WTC11 (cell line): ENCODE data around the gene SEMA4F. TPM values are rescaled to one million over a fixed set of nuclear protein-coding genes. Genes with fewer than 3 reads are reported as not detected.
A peak's percentile ranks its signal among the peaks of the same experiment; 100 is the strongest.

Source experiments
- ATAC-seq: fragments of 200-7000 bp; cut with Tn5 transposase; 2 replicates; pipeline ENCODE4 v1.10.0; 2021; ENCODE audit warnings: mild to moderate bottlenecking, moderate library complexity
- CTCF ChIA-PET: fragments of 300-600 bp; sonication (Branson Sonifier 250); formaldehyde crosslinking; loops from one replicate; lab custom pipeline; 2021; ENCODE audit warnings: antibody characterized with exemption; lab: Charles Lee
- POLR2A ChIA-PET: fragments of 350-600 bp; sonication (Branson Sonifier 250); formaldehyde crosslinking; loops from one replicate; lab custom pipeline; 2021; ENCODE audit warnings: antibody characterized with exemption; lab: Charles Lee
- DNase-seq: peaks from one replicate; pipeline ENCODE4 v3.0.0; 2021; ENCODE audit warnings: low spot score
- H3K27ac Mint-ChIP-seq: 2 replicates; pipeline ENCODE4 v1.8.0; 2021; ENCODE audit warnings: mixed read lengths
- H3K27me3 Mint-ChIP-seq: 2 replicates; pipeline ENCODE4 v1.8.0; 2021; ENCODE audit warnings: low read depth, mild to moderate bottlenecking, moderate library complexity, mixed read lengths
- H3K36me3 Mint-ChIP-seq: 2 replicates; pipeline ENCODE4 v1.8.0; 2021; ENCODE audit warnings: mixed read lengths
- H3K4me1 Mint-ChIP-seq: 2 replicates; pipeline ENCODE4 v1.8.0; 2022; ENCODE audit warnings: mixed read lengths
- H3K4me3 Mint-ChIP-seq: 2 replicates; pipeline ENCODE4 v1.8.0; 2021; ENCODE audit warnings: mild to moderate bottlenecking, moderate library complexity, mixed read lengths
- H3K9me3 Mint-ChIP-seq: 2 replicates; pipeline ENCODE4 v1.8.0; 2021; ENCODE audit warnings: mixed read lengths
- ETV6 ChIP-seq: sonication (generic); formaldehyde crosslinking; IDR thresholded peaks from 2 replicates; pipeline ENCODE4 v1.8.1; 2022; ENCODE audit warnings: mild to moderate bottlenecking, missing genetic modification reagents
- FOXJ3 ChIP-seq: sonication (generic); formaldehyde crosslinking; IDR thresholded peaks from 2 replicates; pipeline ENCODE4 v1.9.0; 2021; ENCODE audit warnings: missing genetic modification reagents, mild to moderate bottlenecking, borderline replicate concordance
- GABPB1 ChIP-seq: sonication (generic); formaldehyde crosslinking; IDR thresholded peaks from 2 replicates; pipeline ENCODE4 v1.8.1; 2023; ENCODE audit warnings: mild to moderate bottlenecking, missing genetic modification reagents
- IRF2 ChIP-seq: sonication (generic); formaldehyde crosslinking; IDR thresholded peaks from 2 replicates; pipeline ENCODE4 v1.8.0; 2022; ENCODE audit warnings: low read depth, missing genetic modification reagents, borderline replicate concordance
- NFYB ChIP-seq: sonication (generic); formaldehyde crosslinking; conservative IDR thresholded peaks from 2 replicates; pipeline ENCODE4 v1.8.0; 2022; ENCODE audit warnings: low read depth, missing genetic modification reagents
- SP1 ChIP-seq: sonication (generic); formaldehyde crosslinking; conservative IDR thresholded peaks from 2 replicates; pipeline ENCODE4 v1.8.1; 2022; ENCODE audit warnings: missing genetic modification reagents
- TCF7 ChIP-seq: sonication (generic); formaldehyde crosslinking; IDR thresholded peaks from 2 replicates; pipeline ENCODE4 v1.8.0; 2022; ENCODE audit warnings: mild to moderate bottlenecking, low read depth, missing genetic modification reagents, moderate library complexity
- total RNA-seq: library from RNA; stranded (reverse); gene quantifications from 3 replicates; pipeline ENCODE4 v1.2.3, GENCODE V29; 2021
- TF ChIP-seq, protein P1 (sequence below): fragments of 250-450 bp; sonication (Bioruptor Pico); IDR thresholded peaks from 2 replicates; pipeline ENCODE4 v2.1.2; 2022; ENCODE audit warnings: mild to moderate bottlenecking, moderate library complexity
- TF ChIP-seq, protein P2 (sequence below): sonication (generic); formaldehyde crosslinking; conservative IDR thresholded peaks from 2 replicates; pipeline ENCODE4 v1.8.1; 2023; ENCODE audit warnings: mild to moderate bottlenecking, low read depth, missing genetic modification reagents, moderate library complexity
- TF ChIP-seq, protein P3 (sequence below): sonication (generic); formaldehyde crosslinking; IDR thresholded peaks from 2 replicates; pipeline ENCODE4 v1.8.1; 2023; ENCODE audit warnings: mild to moderate bottlenecking, missing genetic modification reagents, moderate library complexity
- TF ChIP-seq, protein P4 (sequence below): sonication (generic); formaldehyde crosslinking; IDR thresholded peaks from 2 replicates; pipeline ENCODE4 v1.8.0; 2023; ENCODE audit warnings: mild to moderate bottlenecking, missing genetic modification reagents
- TF ChIP-seq, protein P5 (sequence below): fragments of 250-450 bp; sonication (Bioruptor Pico); IDR thresholded peaks from 2 replicates; pipeline ENCODE4 v1.9.0; 2021; ENCODE audit warnings: mild to moderate bottlenecking
- TF ChIP-seq, protein P6 (sequence below): fragments of 250-450 bp; sonication (Bioruptor Pico); IDR thresholded peaks from 2 replicates; pipeline ENCODE4 v1.9.0; 2021; ENCODE audit warnings: mild to moderate bottlenecking, borderline replicate concordance

The SEMA4F gene
- total RNA-seq, 1 experiment from 2014 or later, result 5.7 TPM

DNA sequence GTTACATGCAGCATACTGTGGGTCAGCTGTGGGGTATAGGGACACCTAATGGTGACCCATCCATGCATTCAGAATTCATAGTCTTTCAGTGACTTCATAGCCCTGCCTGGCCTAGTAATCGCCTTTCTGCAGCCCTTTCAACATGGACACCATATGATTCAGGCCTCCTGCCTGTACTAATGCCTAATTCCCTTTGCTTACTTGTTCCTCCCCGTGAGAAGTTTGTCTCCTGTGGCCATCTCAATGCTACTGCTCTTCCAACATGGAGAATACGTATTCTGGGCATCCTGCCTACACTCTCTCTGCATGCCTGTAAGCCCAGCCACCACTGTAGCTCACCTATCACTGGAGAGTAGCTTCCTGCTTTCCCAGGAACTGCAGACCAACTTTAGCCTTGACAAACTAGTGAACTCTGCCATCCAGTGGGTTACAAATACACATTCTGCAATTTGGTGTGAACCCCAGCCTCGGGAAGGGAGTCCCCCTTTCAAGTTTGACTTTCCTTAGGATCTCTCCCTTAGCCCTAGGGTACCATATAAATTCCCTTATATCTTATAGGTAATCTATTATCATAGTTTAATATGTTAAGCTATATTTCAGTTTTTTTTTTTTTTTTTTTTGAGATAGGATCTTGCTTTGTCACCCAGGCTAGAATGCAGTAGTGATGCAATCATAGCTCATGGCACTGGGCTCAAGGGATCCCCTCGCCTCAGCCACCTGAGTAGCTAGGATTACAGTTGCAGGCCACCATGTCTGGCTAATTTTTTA lies 28.2 kb upstream of the SEMA4F start:
- Mint-ChIP-seq H3K27me3 (no peaks in the 10 kb centered on the region), H3K36me3 (no peaks in the 10 kb centered on the region), H3K4me3 (no peak overlapping the region), H3K27ac (no peak overlapping the region), H3K9me3 (no peaks in the 10 kb centered on the region), H3K4me1 (no peaks in the 10 kb centered on the region)
- POLR2A ChIA-PET, result no interaction called here
- ATAC-seq (peak; percentile 28; the same call in 1 of the 2 replicates), DNase-seq (no peak)
- CTCF ChIA-PET, result interaction anchor here (0.5 to 1.6 kb wide), 7 partner anchors 15 to 144 kb away, joined by 3 to 8 read pairs (median 4); partner anchors contain the start of genes CCDC142 and SEMA4F
- TF ChIP-seq ETV6, result no peak
- TF ChIP-seq, protein P1, sequence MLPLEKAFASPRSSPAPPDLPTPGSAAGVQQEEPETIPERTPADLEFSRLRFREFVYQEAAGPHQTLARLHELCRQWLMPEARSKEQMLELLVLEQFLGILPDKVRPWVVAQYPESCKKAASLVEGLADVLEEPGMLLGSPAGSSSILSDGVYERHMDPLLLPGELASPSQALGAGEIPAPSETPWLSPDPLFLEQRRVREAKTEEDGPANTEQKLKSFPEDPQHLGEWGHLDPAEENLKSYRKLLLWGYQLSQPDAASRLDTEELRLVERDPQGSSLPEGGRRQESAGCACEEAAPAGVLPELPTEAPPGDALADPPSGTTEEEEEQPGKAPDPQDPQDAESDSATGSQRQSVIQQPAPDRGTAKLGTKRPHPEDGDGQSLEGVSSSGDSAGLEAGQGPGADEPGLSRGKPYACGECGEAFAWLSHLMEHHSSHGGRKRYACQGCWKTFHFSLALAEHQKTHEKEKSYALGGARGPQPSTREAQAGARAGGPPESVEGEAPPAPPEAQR (CRISPR knock-in tag), result no peak
- TF ChIP-seq, protein P2, sequence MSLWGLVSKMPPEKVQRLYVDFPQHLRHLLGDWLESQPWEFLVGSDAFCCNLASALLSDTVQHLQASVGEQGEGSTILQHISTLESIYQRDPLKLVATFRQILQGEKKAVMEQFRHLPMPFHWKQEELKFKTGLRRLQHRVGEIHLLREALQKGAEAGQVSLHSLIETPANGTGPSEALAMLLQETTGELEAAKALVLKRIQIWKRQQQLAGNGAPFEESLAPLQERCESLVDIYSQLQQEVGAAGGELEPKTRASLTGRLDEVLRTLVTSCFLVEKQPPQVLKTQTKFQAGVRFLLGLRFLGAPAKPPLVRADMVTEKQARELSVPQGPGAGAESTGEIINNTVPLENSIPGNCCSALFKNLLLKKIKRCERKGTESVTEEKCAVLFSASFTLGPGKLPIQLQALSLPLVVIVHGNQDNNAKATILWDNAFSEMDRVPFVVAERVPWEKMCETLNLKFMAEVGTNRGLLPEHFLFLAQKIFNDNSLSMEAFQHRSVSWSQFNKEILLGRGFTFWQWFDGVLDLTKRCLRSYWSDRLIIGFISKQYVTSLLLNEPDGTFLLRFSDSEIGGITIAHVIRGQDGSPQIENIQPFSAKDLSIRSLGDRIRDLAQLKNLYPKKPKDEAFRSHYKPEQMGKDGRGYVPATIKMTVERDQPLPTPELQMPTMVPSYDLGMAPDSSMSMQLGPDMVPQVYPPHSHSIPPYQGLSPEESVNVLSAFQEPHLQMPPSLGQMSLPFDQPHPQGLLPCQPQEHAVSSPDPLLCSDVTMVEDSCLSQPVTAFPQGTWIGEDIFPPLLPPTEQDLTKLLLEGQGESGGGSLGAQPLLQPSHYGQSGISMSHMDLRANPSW (CRISPR knock-in tag), result no peak
- no peak for TF ChIP-seq GABPB1 (CRISPR knock-in tag)
- no peak for TF ChIP-seq FOXJ3 (CRISPR knock-in tag)
- TF ChIP-seq NFYB (CRISPR knock-in tag), result no peak
- TF ChIP-seq IRF2 (CRISPR knock-in tag), result no peak
- TF ChIP-seq, protein P3, sequence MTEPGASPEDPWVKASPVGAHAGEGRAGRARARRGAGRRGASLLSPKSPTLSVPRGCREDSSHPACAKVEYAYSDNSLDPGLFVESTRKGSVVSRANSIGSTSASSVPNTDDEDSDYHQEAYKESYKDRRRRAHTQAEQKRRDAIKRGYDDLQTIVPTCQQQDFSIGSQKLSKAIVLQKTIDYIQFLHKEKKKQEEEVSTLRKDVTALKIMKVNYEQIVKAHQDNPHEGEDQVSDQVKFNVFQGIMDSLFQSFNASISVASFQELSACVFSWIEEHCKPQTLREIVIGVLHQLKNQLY, result no peak
- no peak for TF ChIP-seq TCF7 (CRISPR knock-in tag)
- TF ChIP-seq SP1 (CRISPR knock-in tag), result no peak
- TF ChIP-seq, protein P4, sequence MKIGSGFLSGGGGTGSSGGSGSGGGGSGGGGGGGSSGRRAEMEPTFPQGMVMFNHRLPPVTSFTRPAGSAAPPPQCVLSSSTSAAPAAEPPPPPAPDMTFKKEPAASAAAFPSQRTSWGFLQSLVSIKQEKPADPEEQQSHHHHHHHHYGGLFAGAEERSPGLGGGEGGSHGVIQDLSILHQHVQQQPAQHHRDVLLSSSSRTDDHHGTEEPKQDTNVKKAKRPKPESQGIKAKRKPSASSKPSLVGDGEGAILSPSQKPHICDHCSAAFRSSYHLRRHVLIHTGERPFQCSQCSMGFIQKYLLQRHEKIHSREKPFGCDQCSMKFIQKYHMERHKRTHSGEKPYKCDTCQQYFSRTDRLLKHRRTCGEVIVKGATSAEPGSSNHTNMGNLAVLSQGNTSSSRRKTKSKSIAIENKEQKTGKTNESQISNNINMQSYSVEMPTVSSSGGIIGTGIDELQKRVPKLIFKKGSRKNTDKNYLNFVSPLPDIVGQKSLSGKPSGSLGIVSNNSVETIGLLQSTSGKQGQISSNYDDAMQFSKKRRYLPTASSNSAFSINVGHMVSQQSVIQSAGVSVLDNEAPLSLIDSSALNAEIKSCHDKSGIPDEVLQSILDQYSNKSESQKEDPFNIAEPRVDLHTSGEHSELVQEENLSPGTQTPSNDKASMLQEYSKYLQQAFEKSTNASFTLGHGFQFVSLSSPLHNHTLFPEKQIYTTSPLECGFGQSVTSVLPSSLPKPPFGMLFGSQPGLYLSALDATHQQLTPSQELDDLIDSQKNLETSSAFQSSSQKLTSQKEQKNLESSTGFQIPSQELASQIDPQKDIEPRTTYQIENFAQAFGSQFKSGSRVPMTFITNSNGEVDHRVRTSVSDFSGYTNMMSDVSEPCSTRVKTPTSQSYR (CRISPR knock-in tag), result no peak
- TF ChIP-seq, protein P5, sequence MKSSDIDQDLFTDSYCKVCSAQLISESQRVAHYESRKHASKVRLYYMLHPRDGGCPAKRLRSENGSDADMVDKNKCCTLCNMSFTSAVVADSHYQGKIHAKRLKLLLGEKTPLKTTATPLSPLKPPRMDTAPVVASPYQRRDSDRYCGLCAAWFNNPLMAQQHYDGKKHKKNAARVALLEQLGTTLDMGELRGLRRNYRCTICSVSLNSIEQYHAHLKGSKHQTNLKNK (CRISPR knock-in tag), result no peak
- TF ChIP-seq, protein P6, sequence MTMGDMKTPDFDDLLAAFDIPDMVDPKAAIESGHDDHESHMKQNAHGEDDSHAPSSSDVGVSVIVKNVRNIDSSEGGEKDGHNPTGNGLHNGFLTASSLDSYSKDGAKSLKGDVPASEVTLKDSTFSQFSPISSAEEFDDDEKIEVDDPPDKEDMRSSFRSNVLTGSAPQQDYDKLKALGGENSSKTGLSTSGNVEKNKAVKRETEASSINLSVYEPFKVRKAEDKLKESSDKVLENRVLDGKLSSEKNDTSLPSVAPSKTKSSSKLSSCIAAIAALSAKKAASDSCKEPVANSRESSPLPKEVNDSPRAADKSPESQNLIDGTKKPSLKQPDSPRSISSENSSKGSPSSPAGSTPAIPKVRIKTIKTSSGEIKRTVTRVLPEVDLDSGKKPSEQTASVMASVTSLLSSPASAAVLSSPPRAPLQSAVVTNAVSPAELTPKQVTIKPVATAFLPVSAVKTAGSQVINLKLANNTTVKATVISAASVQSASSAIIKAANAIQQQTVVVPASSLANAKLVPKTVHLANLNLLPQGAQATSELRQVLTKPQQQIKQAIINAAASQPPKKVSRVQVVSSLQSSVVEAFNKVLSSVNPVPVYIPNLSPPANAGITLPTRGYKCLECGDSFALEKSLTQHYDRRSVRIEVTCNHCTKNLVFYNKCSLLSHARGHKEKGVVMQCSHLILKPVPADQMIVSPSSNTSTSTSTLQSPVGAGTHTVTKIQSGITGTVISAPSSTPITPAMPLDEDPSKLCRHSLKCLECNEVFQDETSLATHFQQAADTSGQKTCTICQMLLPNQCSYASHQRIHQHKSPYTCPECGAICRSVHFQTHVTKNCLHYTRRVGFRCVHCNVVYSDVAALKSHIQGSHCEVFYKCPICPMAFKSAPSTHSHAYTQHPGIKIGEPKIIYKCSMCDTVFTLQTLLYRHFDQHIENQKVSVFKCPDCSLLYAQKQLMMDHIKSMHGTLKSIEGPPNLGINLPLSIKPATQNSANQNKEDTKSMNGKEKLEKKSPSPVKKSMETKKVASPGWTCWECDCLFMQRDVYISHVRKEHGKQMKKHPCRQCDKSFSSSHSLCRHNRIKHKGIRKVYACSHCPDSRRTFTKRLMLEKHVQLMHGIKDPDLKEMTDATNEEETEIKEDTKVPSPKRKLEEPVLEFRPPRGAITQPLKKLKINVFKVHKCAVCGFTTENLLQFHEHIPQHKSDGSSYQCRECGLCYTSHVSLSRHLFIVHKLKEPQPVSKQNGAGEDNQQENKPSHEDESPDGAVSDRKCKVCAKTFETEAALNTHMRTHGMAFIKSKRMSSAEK (CRISPR knock-in tag), result no peak
